HCT116 (cell line): ENCODE measurements around the gene DNASE1L1. TPM values are rescaled to one million over a fixed set of nuclear protein-coding genes. Genes with fewer than 3 reads are reported as not detected.

ENCODE experiments used
- ATAC-seq: fragments of 200-7000 bp; cut with Tn5 transposase; 2 replicates; pipeline ENCODE4 v1.9.1; 2020; ENCODE audit warnings: mild to moderate bottlenecking, moderate library complexity
- BruUV-seq: library from RNA; stranded (reverse); fragments of 400-500 nt; replicated peaks from 2 replicates; lab custom pipeline; 2021; lab: Mats Ljungman, UMichigan
- CTCF ChIA-PET: fragments of 300-600 bp; sonication (Branson Sonifier 250); formaldehyde crosslinking; loops from one replicate; lab custom pipeline; 2021; ENCODE audit warnings: antibody characterized with exemption; lab: Charles Lee
- POLR2A ChIA-PET: fragments of 300-600, 350-600 bp; sonication (Branson Sonifier 250); formaldehyde crosslinking; loops from one replicate; lab custom pipeline; 2021; ENCODE audit warnings: antibody characterized with exemption; lab: Charles Lee
- RAD21 ChIA-PET, 2 experiments: fragments of 300-600 bp; sonication (Branson Sonifier 250); formaldehyde crosslinking; loops; one replicate each; lab custom pipeline; 2023; ENCODE audit warnings: low total read pairs in 2 of 2; ENCODE audit not compliant: uncharacterized antibody in 2 of 2, unreplicated experiment in 2 of 2, low non-redundant PET in 1 of 2; lab: Charles Lee
- DNase-seq: peaks from one replicate; pipeline ENCODE4 v3.0.0-alpha.2; 2010; ENCODE audit warnings: low read depth, low spot score
- H2AFZ ChIP-seq: fragments of 200-600 bp; shearing (Covaris generic), sonication (generic); 2 replicates; pipeline ENCODE4 v1.6.1; 2017; ENCODE audit warnings: low read depth, mixed run types, mixed read lengths, antibody characterized with exemption, low read length; ENCODE audit not compliant: poor library complexity, severe bottlenecking
- H3K27ac ChIP-seq: 2 replicates; pipeline ENCODE4 v1.5.1; 2012; ENCODE audit warnings: low read depth, low read length
- H3K27me3 ChIP-seq: fragments of 200-600 bp; sonication (generic); 2 replicates; pipeline ENCODE4 v1.6.1; 2016; ENCODE audit warnings: mixed run types, low read length, mixed read lengths; ENCODE audit not compliant: insufficient read depth
- H3K36me3 ChIP-seq, 2 experiments: fragments of 200-500 bp in 1 of 2; fragments of 200-600 bp in 1 of 2; sonication (Bioruptor generic) in 1 of 2; sonication (generic) in 1 of 2; 2 replicates each; pipeline versions ENCODE4 v1.5.1 to v1.6.1; 2014 to 2016; ENCODE audit warnings: low read length in 2 of 2, inconsistent platforms in 1 of 2, mixed read lengths in 1 of 2, mixed run types in 1 of 2; ENCODE audit not compliant: insufficient read depth in 2 of 2, control insufficient read depth in 1 of 2
- H3K4me1 ChIP-seq, 2 experiments: fragments of 200-600 bp in 1 of 2; sonication (generic) in 1 of 2; 2 replicates each; pipeline versions ENCODE4 v1.5.1 to v1.6.1; 2012 to 2017; ENCODE audit warnings: low read length in 2 of 2, inconsistent platforms in 1 of 2, mild to moderate bottlenecking in 1 of 2, mixed read lengths in 1 of 2, mixed run types in 1 of 2, moderate library complexity in 1 of 2; ENCODE audit not compliant: insufficient read depth in 2 of 2, control insufficient read depth in 1 of 2
- H3K4me2 ChIP-seq: fragments of 200-600 bp; sonication (generic); 2 replicates; pipeline ENCODE4 v1.6.1; 2017; ENCODE audit warnings: mixed run types, low read length, mixed read lengths
- H3K4me3 ChIP-seq, 2 experiments: fragments of 200-600 bp in 1 of 2; sonication (generic) in 1 of 2; replicated peaks in 1 of 2; 2 replicates each; pipeline ENCODE4 v1.5.1; 2011 to 2016; ENCODE audit warnings: low read length in 2 of 2, control low read depth in 1 of 2, low read depth in 1 of 2, mild to moderate bottlenecking in 1 of 2, mixed read lengths in 1 of 2, mixed run types in 1 of 2
- H3K79me2 ChIP-seq: fragments of 200-600 bp; sonication (generic); 2 replicates; pipeline ENCODE4 v1.6.1; 2017; ENCODE audit warnings: mild to moderate bottlenecking, mixed run types, low read length, moderate library complexity, mixed read lengths; ENCODE audit not compliant: insufficient read depth
- H3K9ac ChIP-seq: fragments of 200-600 bp; sonication (generic); 2 replicates; pipeline ENCODE4 v1.6.1; 2016; ENCODE audit warnings: low read length, mixed read lengths
- H3K9me2 ChIP-seq: fragments of 200-600 bp; sonication (generic), shearing (Covaris generic); 2 replicates; pipeline ENCODE4 v1.6.1; 2017; ENCODE audit warnings: mixed run types, mild to moderate bottlenecking, moderate library complexity; ENCODE audit not compliant: insufficient read depth
- H3K9me3 ChIP-seq, 2 experiments: fragments of 200-500 bp in 1 of 2; fragments of 200-600 bp in 1 of 2; sonication (Bioruptor generic) in 1 of 2; sonication (generic) in 1 of 2; 2 replicates each; pipeline ENCODE4 v1.6.1; 2014 to 2017; ENCODE audit warnings: low read length in 2 of 2, mixed read lengths in 2 of 2, inconsistent platforms in 1 of 2, low read depth in 1 of 2, mild to moderate bottlenecking in 1 of 2, mixed run types in 1 of 2, moderate library complexity in 1 of 2; ENCODE audit not compliant: control insufficient read depth in 1 of 2, insufficient read depth in 1 of 2
- H4K20me1 ChIP-seq: fragments of 200-600 bp; sonication (generic), shearing (Covaris generic); 2 replicates; pipeline ENCODE4 v1.6.1; 2017; ENCODE audit warnings: mixed run types, mild to moderate bottlenecking, moderate library complexity; ENCODE audit not compliant: insufficient read depth
- CBX3 ChIP-seq: IDR thresholded peaks from 2 replicates; pipeline ENCODE4 v1.6.1; 2012; ENCODE audit warnings: low read depth
- CEBPB ChIP-seq: IDR thresholded peaks from 2 replicates; pipeline ENCODE4 v1.6.1; 2012; ENCODE audit warnings: low read depth
- EZH2 ChIP-seq: fragments of 200-600 bp; sonication (generic); IDR thresholded peaks from 2 replicates; pipeline ENCODE4 v1.6.1; 2017; ENCODE audit warnings: antibody characterized with exemption, mixed run types
- EZH2phosphoT487 ChIP-seq: fragments of 200-600 bp; IDR thresholded peaks from 2 replicates; pipeline ENCODE4 v1.6.1; 2018; ENCODE audit warnings: antibody characterized with exemption, borderline replicate concordance
- FOSL1 ChIP-seq: IDR thresholded peaks from 2 replicates; pipeline ENCODE4 v1.6.1; 2012; ENCODE audit warnings: low read depth
- JUND ChIP-seq: IDR thresholded peaks from 2 replicates; pipeline ENCODE4 v1.6.1; 2012
- POLR2A ChIP-seq: IDR thresholded peaks from 2 replicates; pipeline ENCODE4 v1.7.0; 2011; ENCODE audit warnings: borderline replicate concordance; ENCODE audit not compliant: insufficient read depth, insufficient read length; ENCODE audit errors: extremely low read depth
- POLR2AphosphoS5 ChIP-seq: IDR thresholded peaks from 2 replicates; pipeline ENCODE4 v1.6.1; 2011; ENCODE audit warnings: mild to moderate bottlenecking, low read depth, low read length, moderate library complexity
- SIN3A ChIP-seq: IDR thresholded peaks from 2 replicates; pipeline ENCODE4 v1.6.1; 2012; ENCODE audit warnings: low read depth
- SP1 ChIP-seq: IDR thresholded peaks from 2 replicates; pipeline ENCODE4 v1.6.1; 2012; ENCODE audit warnings: low read depth
- SRF ChIP-seq: IDR thresholded peaks from 2 replicates; pipeline ENCODE4 v1.6.1; 2012; ENCODE audit warnings: low read depth
- TCF7L2 ChIP-seq: IDR thresholded peaks from 2 replicates; pipeline ENCODE4 v1.7.0; 2011; ENCODE audit warnings: borderline replicate concordance, inconsistent platforms; ENCODE audit not compliant: insufficient read depth, insufficient read length; ENCODE audit errors: extremely low read depth
- ZFX ChIP-seq: fragments of 450-650 bp; IDR thresholded peaks from 2 replicates; pipeline ENCODE4 v1.6.1; 2017
- ZNF274 ChIP-seq: fragments of 200-500 bp; sonication (Bioruptor generic); IDR thresholded peaks from 2 replicates; pipeline ENCODE4 v1.6.1; 2014; ENCODE audit warnings: mild to moderate bottlenecking, low read depth, low read length, inconsistent platforms
- intact Hi-C: fragments of 100-400 bp; cut with micrococcal nuclease; formaldehyde crosslinking; loops from 2 replicates; pipeline ENCODE4 v1.10.0; 2022
- total RNA-seq: library from RNA; stranded (reverse); gene quantifications from one replicate; pipeline ENCODE4 v1.2.1, GENCODE V29; 2021; ENCODE audit not compliant: unreplicated experiment
- TF ChIP-seq, protein P1 (sequence below): IDR thresholded peaks from 2 replicates; pipeline ENCODE4 v1.6.1; 2012; ENCODE audit warnings: low read depth
- TF ChIP-seq, protein P2 (sequence below): IDR thresholded peaks from 2 replicates; pipeline ENCODE4 v1.6.1; 2012
- TF ChIP-seq, protein P3 (sequence below): IDR thresholded peaks from 2 replicates; pipeline ENCODE4 v1.6.1; 2012
- TF ChIP-seq, protein P4 (sequence below): IDR thresholded peaks from 2 replicates; pipeline ENCODE4 v1.6.1; 2011; ENCODE audit warnings: mild to moderate bottlenecking, low read length, moderate library complexity; ENCODE audit not compliant: insufficient replicate concordance; ENCODE audit errors: extremely low read depth

DNASE1L1 gene
- total RNA-seq, 1 experiment from 2014 or later = 16.5 TPM

DNA sequence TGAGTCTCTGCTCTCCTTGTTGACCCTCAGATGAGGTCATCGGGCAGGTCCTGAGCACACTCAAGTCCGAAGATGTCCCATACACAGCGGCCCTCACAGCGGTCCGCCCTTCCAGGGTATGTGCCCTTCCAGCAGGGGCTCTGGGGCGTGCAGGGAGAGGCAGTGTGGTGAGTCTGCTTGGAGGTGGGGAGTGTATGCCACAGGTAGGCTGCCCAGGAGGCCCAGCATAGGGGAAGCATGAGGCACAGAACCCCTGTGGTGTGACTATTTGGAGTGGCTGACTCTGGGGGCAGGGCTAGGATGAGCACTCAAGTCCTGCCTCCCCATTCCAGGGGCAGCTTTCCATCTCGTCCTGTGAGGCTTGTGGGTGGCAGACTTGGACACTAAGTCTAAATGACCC is 24.6 kb upstream of the DNASE1L1 start (continued):
- TF ChIP-seq, protein P1, sequence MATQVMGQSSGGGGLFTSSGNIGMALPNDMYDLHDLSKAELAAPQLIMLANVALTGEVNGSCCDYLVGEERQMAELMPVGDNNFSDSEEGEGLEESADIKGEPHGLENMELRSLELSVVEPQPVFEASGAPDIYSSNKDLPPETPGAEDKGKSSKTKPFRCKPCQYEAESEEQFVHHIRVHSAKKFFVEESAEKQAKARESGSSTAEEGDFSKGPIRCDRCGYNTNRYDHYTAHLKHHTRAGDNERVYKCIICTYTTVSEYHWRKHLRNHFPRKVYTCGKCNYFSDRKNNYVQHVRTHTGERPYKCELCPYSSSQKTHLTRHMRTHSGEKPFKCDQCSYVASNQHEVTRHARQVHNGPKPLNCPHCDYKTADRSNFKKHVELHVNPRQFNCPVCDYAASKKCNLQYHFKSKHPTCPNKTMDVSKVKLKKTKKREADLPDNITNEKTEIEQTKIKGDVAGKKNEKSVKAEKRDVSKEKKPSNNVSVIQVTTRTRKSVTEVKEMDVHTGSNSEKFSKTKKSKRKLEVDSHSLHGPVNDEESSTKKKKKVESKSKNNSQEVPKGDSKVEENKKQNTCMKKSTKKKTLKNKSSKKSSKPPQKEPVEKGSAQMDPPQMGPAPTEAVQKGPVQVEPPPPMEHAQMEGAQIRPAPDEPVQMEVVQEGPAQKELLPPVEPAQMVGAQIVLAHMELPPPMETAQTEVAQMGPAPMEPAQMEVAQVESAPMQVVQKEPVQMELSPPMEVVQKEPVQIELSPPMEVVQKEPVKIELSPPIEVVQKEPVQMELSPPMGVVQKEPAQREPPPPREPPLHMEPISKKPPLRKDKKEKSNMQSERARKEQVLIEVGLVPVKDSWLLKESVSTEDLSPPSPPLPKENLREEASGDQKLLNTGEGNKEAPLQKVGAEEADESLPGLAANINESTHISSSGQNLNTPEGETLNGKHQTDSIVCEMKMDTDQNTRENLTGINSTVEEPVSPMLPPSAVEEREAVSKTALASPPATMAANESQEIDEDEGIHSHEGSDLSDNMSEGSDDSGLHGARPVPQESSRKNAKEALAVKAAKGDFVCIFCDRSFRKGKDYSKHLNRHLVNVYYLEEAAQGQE = no peak

DNA sequence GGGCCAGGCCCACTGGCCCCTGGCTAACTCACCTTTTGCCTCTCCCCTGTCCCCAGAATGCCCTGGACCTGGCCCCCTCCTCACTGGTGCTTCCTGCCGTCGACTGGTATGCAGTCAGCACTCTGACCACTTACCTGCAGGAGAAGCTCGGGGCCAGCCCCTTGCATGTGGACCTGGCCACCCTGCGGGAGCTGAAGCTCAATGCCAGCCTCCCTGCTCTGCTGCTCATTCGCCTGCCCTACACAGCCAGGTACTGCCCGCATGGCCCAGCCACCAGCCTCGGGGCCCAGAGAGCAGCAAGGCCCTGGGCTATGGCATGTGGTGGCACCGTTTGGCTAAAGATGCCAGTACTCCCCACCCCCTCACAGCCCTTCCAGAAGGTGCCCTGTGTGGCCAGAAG is 23.2 kb upstream of the DNASE1L1 start:
- Histone ChIP-seq H3K4me1 (peaks cover 3 to 19% of the 10 kb centered on the region in 2 experiments; a peak in 2 of 4 replicates), H3K27me3 (no peaks in the 10 kb centered on the region), H3K27ac (no peak overlapping the region), H4K20me1 (no peaks in the 10 kb centered on the region), H3K9ac (no peak overlapping the region), H3K36me3 (no peaks in the 10 kb centered on the region), H2AFZ (no peak overlapping the region), H3K9me3 (no peaks in the 10 kb centered on the region), H3K79me2 (peaks cover 7% of the 10 kb centered on the region; the same call in 1 of the 2 replicates), H3K9me2 (no peaks in the 10 kb centered on the region), H3K4me3 (no peak overlapping the region), H3K4me2 (no peak overlapping the region)
- DNase-seq = no peak
- RAD21 ChIA-PET = no interaction called here
- BruUV-seq = no TSS peak
- CTCF ChIA-PET = no interaction called here
- no peak for ATAC-seq
- intact Hi-C loops = no loop called here
- POLR2A ChIA-PET = no interaction called here
- TF ChIP-seq, protein P2, sequence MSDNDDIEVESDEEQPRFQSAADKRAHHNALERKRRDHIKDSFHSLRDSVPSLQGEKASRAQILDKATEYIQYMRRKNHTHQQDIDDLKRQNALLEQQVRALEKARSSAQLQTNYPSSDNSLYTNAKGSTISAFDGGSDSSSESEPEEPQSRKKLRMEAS = no peak
- TF ChIP-seq TCF7L2 (no peak), ZFX (no peak), EZH2phosphoT487 (no peak), EZH2 (no peak), SP1 (no peak), SRF (no peak), CBX3 (no peak), SIN3A (no peak), POLR2A (no peak), FOSL1 (no peak), JUND (no peak), POLR2AphosphoS5 (no peak), CEBPB (no peak), ZNF274 (no peak)
- TF ChIP-seq, protein P1 = no peak
- TF ChIP-seq, protein P3, sequence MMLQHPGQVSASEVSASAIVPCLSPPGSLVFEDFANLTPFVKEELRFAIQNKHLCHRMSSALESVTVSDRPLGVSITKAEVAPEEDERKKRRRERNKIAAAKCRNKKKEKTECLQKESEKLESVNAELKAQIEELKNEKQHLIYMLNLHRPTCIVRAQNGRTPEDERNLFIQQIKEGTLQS = no peak
- TF ChIP-seq, protein P4, sequence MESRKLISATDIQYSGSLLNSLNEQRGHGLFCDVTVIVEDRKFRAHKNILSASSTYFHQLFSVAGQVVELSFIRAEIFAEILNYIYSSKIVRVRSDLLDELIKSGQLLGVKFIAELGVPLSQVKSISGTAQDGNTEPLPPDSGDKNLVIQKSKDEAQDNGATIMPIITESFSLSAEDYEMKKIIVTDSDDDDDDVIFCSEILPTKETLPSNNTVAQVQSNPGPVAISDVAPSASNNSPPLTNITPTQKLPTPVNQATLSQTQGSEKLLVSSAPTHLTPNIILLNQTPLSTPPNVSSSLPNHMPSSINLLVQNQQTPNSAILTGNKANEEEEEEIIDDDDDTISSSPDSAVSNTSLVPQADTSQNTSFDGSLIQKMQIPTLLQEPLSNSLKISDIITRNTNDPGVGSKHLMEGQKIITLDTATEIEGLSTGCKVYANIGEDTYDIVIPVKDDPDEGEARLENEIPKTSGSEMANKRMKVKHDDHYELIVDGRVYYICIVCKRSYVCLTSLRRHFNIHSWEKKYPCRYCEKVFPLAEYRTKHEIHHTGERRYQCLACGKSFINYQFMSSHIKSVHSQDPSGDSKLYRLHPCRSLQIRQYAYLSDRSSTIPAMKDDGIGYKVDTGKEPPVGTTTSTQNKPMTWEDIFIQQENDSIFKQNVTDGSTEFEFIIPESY = no peak
